A549 (cell line): Measurements from ENCODE around the gene BGLAP. TPM values are rescaled to one million over a fixed set of nuclear protein-coding genes. Genes with fewer than 3 reads are reported as not detected.

Experiments
- ATAC-seq, 2 experiments: fragments of 200-7000 bp in 1 of 2; fragments of >200 bp in 1 of 2; cut with Nextera tagmentation in 1 of 2; cut with Tn5 transposase in 1 of 2; 3 replicates each; pipeline versions ENCODE4 v1.8.0 to v1.9.1; 2018 to 2020; ENCODE audit warnings: mild to moderate bottlenecking in 1 of 2, moderate library complexity in 1 of 2
- CTCF ChIA-PET: fragments of 300-600 bp; sonication (Branson Sonifier 250); formaldehyde crosslinking; extraction: SDS; loops from one replicate; lab custom pipeline; 2021; ENCODE audit warnings: antibody characterized with exemption, inconsistent platforms; lab: Yijun Ruan, JAX
- POLR2A ChIA-PET: fragments of 350-600 bp; formaldehyde crosslinking; extraction: SDS; loops from one replicate; lab custom pipeline; 2021; ENCODE audit warnings: antibody characterized with exemption, inconsistent platforms; lab: Yijun Ruan, JAX
- DNase-seq, 2 experiments: peaks; one replicate each; pipeline versions ENCODE4 v3.0.0 to v3.0.0-alpha.2; 2011 to 2016; ENCODE audit warnings: low read depth in 1 of 2, low spot score in 1 of 2
- FAIRE-seq: peaks from 2 replicates; lab custom pipeline; 2011; peaks lifted over from hg19 to GRCh38; lab: Jason Lieb, UNC
- H3K27ac ChIP-seq, 2 experiments: fragments of >200 bp; sonication (Bioruptor Twin); formaldehyde crosslinking; 3 replicates each; pipeline ENCODE4 v1.5.1; 2016 to 2017
- H3K4me1 ChIP-seq: fragments of >200 bp; sonication (Bioruptor Twin); formaldehyde crosslinking; 3 replicates; pipeline ENCODE4 v1.6.1; 2016
- H3K4me2 ChIP-seq: fragments of >200 bp; sonication (Bioruptor Twin); formaldehyde crosslinking; 3 replicates; pipeline ENCODE4 v1.6.1; 2016
- H3K4me3 ChIP-seq: fragments of >200 bp; sonication (Bioruptor Twin); formaldehyde crosslinking; 3 replicates; pipeline ENCODE4 v1.5.1; 2016
- H3K9me3 ChIP-seq: fragments of >200 bp; sonication (Bioruptor Twin); formaldehyde crosslinking; 3 replicates; pipeline ENCODE4 v1.6.1; 2016
- BHLHE40 ChIP-seq: IDR thresholded peaks from 2 replicates; pipeline ENCODE4 v1.6.1; 2012; ENCODE audit warnings: low read depth, low read length, inconsistent platforms
- CBX2 ChIP-seq: fragments of 200-600 bp; sonication (generic); IDR thresholded peaks from 2 replicates; pipeline ENCODE4 v1.6.1; 2016; ENCODE audit warnings: low read depth, mild to moderate bottlenecking, borderline replicate concordance
- CBX8 ChIP-seq: fragments of 200-600 bp; sonication (generic); IDR thresholded peaks from 2 replicates; pipeline ENCODE4 v1.6.1; 2016
- CEBPB ChIP-seq, 2 experiments: fragments of >200 bp in 1 of 2; sonication (Bioruptor Twin) in 1 of 2; formaldehyde crosslinking in 1 of 2; IDR thresholded peaks; 2 replicates each; pipeline ENCODE4 v1.6.1; 2012 to 2016
- CHD4 ChIP-seq: fragments of 200-600 bp; sonication (generic); IDR thresholded peaks from 2 replicates; pipeline ENCODE4 v1.6.1; 2016; ENCODE audit warnings: antibody characterized with exemption, mild to moderate bottlenecking, borderline replicate concordance
- FOSL2 ChIP-seq, 2 experiments: fragments of 450-650 bp in 1 of 2; fragments of >200 bp in 1 of 2; sonication (Bioruptor Twin) in 1 of 2; formaldehyde crosslinking; IDR thresholded peaks; 2 replicates each; pipeline versions ENCODE4 v1.5.0 to v1.6.1; 2016 to 2020; ENCODE audit warnings: mild to moderate bottlenecking in 1 of 2, moderate library complexity in 1 of 2
- GATA3 ChIP-seq: IDR thresholded peaks from 2 replicates; pipeline ENCODE4 v1.6.1; 2012; ENCODE audit warnings: borderline replicate concordance
- HOXB13 ChIP-seq: fragments of 250-450 bp; sonication (Bioruptor Pico); IDR thresholded peaks from 2 replicates; pipeline ENCODE4 v1.5.0; 2020; ENCODE audit warnings: low read depth, mild to moderate bottlenecking, moderate library complexity
- KDM5A ChIP-seq: fragments of 200-600 bp; sonication (generic); IDR thresholded peaks from 2 replicates; pipeline ENCODE4 v1.6.1; 2016; ENCODE audit warnings: antibody characterized with exemption, mild to moderate bottlenecking
- MAZ ChIP-seq: fragments of 150-350 bp; IDR thresholded peaks from 2 replicates; pipeline ENCODE4 v1.6.1; 2014; ENCODE audit warnings: antibody characterized with exemption, low read depth, low read length, borderline replicate concordance
- NPAS2 ChIP-seq: fragments of 250-450 bp; sonication (Bioruptor Pico); IDR thresholded peaks from 2 replicates; pipeline ENCODE4 v1.8.0; 2022; ENCODE audit warnings: mild to moderate bottlenecking, moderate library complexity, borderline replicate concordance
- PHF8 ChIP-seq: fragments of 200-600 bp; sonication (generic); IDR thresholded peaks from 2 replicates; pipeline ENCODE4 v1.6.1; 2016; ENCODE audit warnings: low read depth, mild to moderate bottlenecking, antibody characterized with exemption, moderate library complexity, borderline replicate concordance
- POLR2A ChIP-seq: IDR thresholded peaks from 2 replicates; pipeline ENCODE4 v1.6.1; 2012; ENCODE audit warnings: mild to moderate bottlenecking, low read length
- POLR2AphosphoS2 ChIP-seq: conservative IDR thresholded peaks from 2 replicates; pipeline ENCODE4 v1.6.1; 2012; ENCODE audit warnings: low read length, improper control_type of control experiment, inconsistent platforms
- RAD21 ChIP-seq, 2 experiments: fragments of >200 bp in 1 of 2; sonication (Bioruptor Twin) in 1 of 2; formaldehyde crosslinking in 1 of 2; IDR thresholded peaks in 1 of 2; conservative IDR thresholded peaks in 1 of 2; 2 replicates in 1 of 2; 3 replicates in 1 of 2; pipeline ENCODE4 v1.6.1; 2012 to 2018; ENCODE audit warnings: inconsistent platforms in 1 of 2
- RARB ChIP-seq: fragments of 250-450 bp; sonication (Bioruptor Pico); IDR thresholded peaks from 2 replicates; pipeline ENCODE4 v1.8.0; 2021; ENCODE audit warnings: mild to moderate bottlenecking, moderate library complexity
- SMC3 ChIP-seq: fragments of >200 bp; sonication (Bioruptor Twin); formaldehyde crosslinking; IDR thresholded peaks from 3 replicates; pipeline ENCODE4 v1.6.1; 2018; ENCODE audit warnings: inconsistent platforms
- TFCP2L1 ChIP-seq: fragments of 250-450 bp; sonication (Bioruptor Pico); IDR thresholded peaks from 2 replicates; pipeline ENCODE4 v1.5.0; 2021; ENCODE audit warnings: mild to moderate bottlenecking
- ZFP36 ChIP-seq: fragments of 450-650 bp; IDR thresholded peaks from 2 replicates; pipeline ENCODE4 v1.6.1; 2014; ENCODE audit warnings: borderline replicate concordance; ENCODE audit not compliant: partially characterized antibody
- WGBS: methylation state at CpG from one replicate; pipeline ENCODE4 v1.1.6; 2017; ENCODE audit errors: missing lambda C conversion rate; 5-methylcytosine and 5-hydroxymethylcytosine counted together
- polyA plus RNA-seq, 4 experiments: library from polyadenylated mRNA; depleted of rRNA in 3 of 4; stranded (reverse); fragments of >200 nt; fragmentation: RNase III in 1 of 4; extraction: RNeasy Plus Mini Kit Qiagen cat#74134 plus additional on column Dnase treatment in 1 of 4; gene quantifications; 2 replicates in 3 of 4; 3 replicates in 1 of 4; pipeline ENCODE4 v1.2.3, GENCODE V29; 2011 to 2017
- TF ChIP-seq, protein P1 (sequence below): fragments of >200 bp; sonication (Bioruptor Twin); formaldehyde crosslinking; IDR thresholded peaks from 2 replicates; pipeline ENCODE4 v1.6.1; 2016
- TF ChIP-seq, protein P2 (sequence below): IDR thresholded peaks from 2 replicates; pipeline ENCODE4 v1.6.1; 2012; ENCODE audit warnings: low read depth, borderline replicate concordance
- TF ChIP-seq, protein P3 (sequence below): fragments of 450-650 bp; IDR thresholded peaks from 2 replicates; pipeline ENCODE4 v1.6.1; 2014; ENCODE audit warnings: antibody characterized with exemption
- TF ChIP-seq, protein P4 (sequence below): fragments of >200 bp; sonication (Bioruptor Twin); formaldehyde crosslinking; IDR thresholded peaks from 3 replicates; pipeline ENCODE4 v1.6.1; 2016

Gene BGLAP
- polyA plus RNA-seq, 2 of the 4 experiments (the other 2 are of a cell fraction) = 0.12 to 0.23 TPM

DNA sequence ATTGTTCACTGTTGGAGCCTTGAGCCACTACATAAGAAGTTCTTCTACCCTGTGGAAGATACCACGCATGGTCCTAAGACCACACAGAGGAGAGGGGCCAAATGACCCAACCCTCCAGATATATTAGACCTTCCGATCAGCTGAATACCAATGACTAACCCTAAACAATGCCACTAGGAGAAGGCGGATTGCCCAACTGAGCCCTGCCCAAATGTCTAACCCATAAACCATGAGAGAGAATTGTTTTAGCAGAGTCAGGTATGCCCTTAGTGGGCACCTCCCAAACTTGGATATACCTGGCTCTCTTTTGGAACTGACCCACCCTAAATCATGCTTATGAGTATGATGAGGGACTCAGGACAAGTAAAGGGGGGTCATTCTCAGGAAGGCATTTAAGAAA is 28.3 kb downstream of the BGLAP start:
- ChIA-PET CTCF (interaction anchor here (1.3 to 4.5 kb wide), 2 partner anchors 9 to 50 kb away, joined by 3 to 25 read pairs; no protein-coding TSS in a partner anchor), POLR2A (no interaction called here)
- Histone ChIP-seq H3K27ac (no peak overlapping the region), H3K9me3 (no peaks in the 10 kb centered on the region), H3K4me1 (no peaks in the 10 kb centered on the region), H3K4me2 (no peak overlapping the region), H3K4me3 (no peak overlapping the region)
- no peak for ATAC-seq
- TF ChIP-seq ZFP36 = no peak
- TF ChIP-seq CBX2 = no peak
- no peak for TF ChIP-seq GATA3
- no peak for TF ChIP-seq PHF8
- TF ChIP-seq TFCP2L1 (CRISPR knock-in tag) = no peak
- TF ChIP-seq MAZ = no peak
- TF ChIP-seq CHD4 = no peak
- TF ChIP-seq, protein P1, sequence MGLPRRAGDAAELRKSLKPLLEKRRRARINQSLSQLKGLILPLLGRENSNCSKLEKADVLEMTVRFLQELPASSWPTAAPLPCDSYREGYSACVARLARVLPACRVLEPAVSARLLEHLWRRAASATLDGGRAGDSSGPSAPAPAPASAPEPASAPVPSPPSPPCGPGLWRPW = no peak
- TF ChIP-seq, protein P2, sequence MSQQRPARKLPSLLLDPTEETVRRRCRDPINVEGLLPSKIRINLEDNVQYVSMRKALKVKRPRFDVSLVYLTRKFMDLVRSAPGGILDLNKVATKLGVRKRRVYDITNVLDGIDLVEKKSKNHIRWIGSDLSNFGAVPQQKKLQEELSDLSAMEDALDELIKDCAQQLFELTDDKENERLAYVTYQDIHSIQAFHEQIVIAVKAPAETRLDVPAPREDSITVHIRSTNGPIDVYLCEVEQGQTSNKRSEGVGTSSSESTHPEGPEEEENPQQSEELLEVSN = no peak
- TF ChIP-seq RARB (CRISPR knock-in tag) = no peak
- no peak for TF ChIP-seq RAD21 (conservative IDR thresholded peaks at IDR 0.05 in 1 of 2, IDR thresholded peaks at IDR 0.05 in 1 of 2)
- no peak for TF ChIP-seq BHLHE40
- TF ChIP-seq, protein P3, sequence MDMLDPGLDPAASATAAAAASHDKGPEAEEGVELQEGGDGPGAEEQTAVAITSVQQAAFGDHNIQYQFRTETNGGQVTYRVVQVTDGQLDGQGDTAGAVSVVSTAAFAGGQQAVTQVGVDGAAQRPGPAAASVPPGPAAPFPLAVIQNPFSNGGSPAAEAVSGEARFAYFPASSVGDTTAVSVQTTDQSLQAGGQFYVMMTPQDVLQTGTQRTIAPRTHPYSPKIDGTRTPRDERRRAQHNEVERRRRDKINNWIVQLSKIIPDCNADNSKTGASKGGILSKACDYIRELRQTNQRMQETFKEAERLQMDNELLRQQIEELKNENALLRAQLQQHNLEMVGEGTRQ = no peak
- no peak for FAIRE-seq
- DNase-seq = no peak
- WGBS = 92% methylated on average over 3 of the region's 3 CpGs

DNA sequence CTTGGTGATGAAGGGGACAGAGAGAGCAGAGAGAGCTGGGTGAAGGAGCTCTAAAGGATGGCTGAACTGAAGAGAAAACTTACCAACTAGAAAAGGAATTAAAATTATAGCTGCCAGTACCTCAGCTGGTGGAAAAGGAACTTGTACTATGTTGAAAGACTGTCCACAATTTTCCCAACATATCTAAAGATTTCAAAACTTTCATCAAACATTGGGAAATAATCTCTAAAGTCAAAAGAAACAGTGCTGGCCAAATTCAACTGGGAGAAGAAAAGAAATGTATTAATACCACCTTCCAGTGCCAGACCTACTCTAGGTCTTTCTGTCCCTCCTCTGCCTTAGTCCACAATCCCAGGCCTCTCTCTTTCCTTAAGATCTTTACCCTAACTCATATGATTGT is 34.5 kb downstream of the BGLAP start:
- Histone ChIP-seq H3K27ac (no peak overlapping the region), H3K4me1 (peaks cover 9% of the 10 kb centered on the region), H3K4me2 (no peak overlapping the region), H3K4me3 (no peak overlapping the region), H3K9me3 (no peaks in the 10 kb centered on the region)
- DNase-seq = no peak
- POLR2A ChIA-PET = no interaction called here
- ATAC-seq = no peak
- FAIRE-seq = no peak
- CTCF ChIA-PET = interaction anchor here (1.3 to 1.5 kb wide), 3 partner anchors 11 to 51 kb away, joined by 4 to 6 read pairs (median 5); no protein-coding TSS in a partner anchor
- no peak for TF ChIP-seq FOSL2 (IDR thresholded peaks at IDR 0.05)
- no peak for TF ChIP-seq FOSL2 (CRISPR knock-in tag; IDR thresholded peaks at IDR 0.05)
- no peak for TF ChIP-seq PHF8
- TF ChIP-seq CBX2 = no peak
- TF ChIP-seq POLR2A = no peak
- TF ChIP-seq HOXB13 (CRISPR knock-in tag) = no peak
- TF ChIP-seq, protein P4, sequence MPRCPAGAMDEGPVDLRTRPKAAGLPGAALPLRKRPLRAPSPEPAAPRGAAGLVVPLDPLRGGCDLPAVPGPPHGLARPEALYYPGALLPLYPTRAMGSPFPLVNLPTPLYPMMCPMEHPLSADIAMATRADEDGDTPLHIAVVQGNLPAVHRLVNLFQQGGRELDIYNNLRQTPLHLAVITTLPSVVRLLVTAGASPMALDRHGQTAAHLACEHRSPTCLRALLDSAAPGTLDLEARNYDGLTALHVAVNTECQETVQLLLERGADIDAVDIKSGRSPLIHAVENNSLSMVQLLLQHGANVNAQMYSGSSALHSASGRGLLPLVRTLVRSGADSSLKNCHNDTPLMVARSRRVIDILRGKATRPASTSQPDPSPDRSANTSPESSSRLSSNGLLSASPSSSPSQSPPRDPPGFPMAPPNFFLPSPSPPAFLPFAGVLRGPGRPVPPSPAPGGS = no peak
- TF ChIP-seq ZFP36 = no peak
- no peak for TF ChIP-seq SMC3
- no peak for TF ChIP-seq NPAS2 (CRISPR knock-in tag)
- no peak for TF ChIP-seq TFCP2L1 (CRISPR knock-in tag)
- no peak for TF ChIP-seq KDM5A
- TF ChIP-seq CBX8 = no peak

DNA sequence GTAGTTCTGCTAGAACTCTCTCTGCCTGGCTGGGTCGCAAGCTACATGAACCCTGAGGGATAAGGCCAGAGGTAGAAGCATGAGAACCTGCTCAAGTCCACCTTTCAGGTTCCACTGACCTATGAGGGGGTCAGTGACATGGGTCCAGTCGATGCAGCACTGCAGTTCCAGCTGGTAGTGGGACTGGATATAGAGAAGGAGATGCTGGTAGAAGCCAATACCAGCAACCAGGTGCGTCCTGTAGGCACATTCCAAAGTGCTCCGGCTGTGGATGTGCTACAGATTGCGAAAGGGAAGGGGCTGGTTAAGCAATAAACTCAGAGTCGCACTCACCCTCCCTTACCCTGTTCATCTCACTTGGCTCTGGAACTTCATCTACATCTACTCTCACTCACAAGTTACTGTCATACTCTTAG is 35.0 kb downstream of the BGLAP start:
- no peak overlapping the region for H3K4me3 ChIP-seq
- WGBS = 85% methylated on average over 6 of the region's 6 CpGs
- peaks cover 11% of the 10 kb centered on the region for H3K4me1 ChIP-seq
- DNase-seq (no peak), FAIRE-seq (no peak), ATAC-seq (no peak)
- no peak overlapping the region for H3K27ac ChIP-seq
- H3K9me3 ChIP-seq = no peaks in the 10 kb centered on the region
- CTCF ChIA-PET = interaction anchor here (0.9 to 1.5 kb wide), 5 partner anchors 12 to 147 kb away, joined by 3 to 6 read pairs (median 5); no protein-coding TSS in a partner anchor
- TF ChIP-seq POLR2AphosphoS2 (no peak), CEBPB (IDR thresholded peaks at IDR 0.05) (peak; percentile 73 to 87; a peak in 3 of 4 replicates)
- TF ChIP-seq, all 56 proteins: peak for 1
- POLR2A ChIA-PET = no interaction called here
- no peak overlapping the region for H3K4me2 ChIP-seq
